RWPE1 (cell line): Measurements from ENCODE around the gene UBE2G1.
A peak's percentile ranks its signal among the peaks of the same experiment; 100 is the strongest.

Experiments used
- CTCF ChIA-PET: fragments of 350-600 bp; sonication (Branson Sonifier 250); formaldehyde crosslinking; extraction: SDS; loops from one replicate; lab custom pipeline; 2021; lab: Yijun Ruan, JAX
- POLR2A ChIA-PET: fragments of 400-600 bp; formaldehyde crosslinking; extraction: SDS; loops from one replicate; lab custom pipeline; 2020; ENCODE audit warnings: antibody characterized with exemption; ENCODE audit not compliant: low non-redundant PET; lab: Yijun Ruan, JAX
- DNase-seq: peaks from one replicate; pipeline ENCODE4 v3.0.0; 2012; ENCODE audit warnings: low spot score
- H3K27ac ChIP-seq: fragments of 450-650 bp; 2 replicates; pipeline ENCODE4 v1.5.1; 2017
- CTCF ChIP-seq: fragments of 450-650 bp; conservative IDR thresholded peaks from 2 replicates; pipeline ENCODE4 v1.5.1; 2017; ENCODE audit warnings: low read depth, mild to moderate bottlenecking

Gene UBE2G1

GRCh38 chr17:4341616-4341977, 24.9 kb downstream of the UBE2G1 start:
- no peak overlapping the region for H3K27ac ChIP-seq
- POLR2A ChIA-PET, result no interaction called here
- CTCF ChIA-PET, result no interaction called here
- no peak for DNase-seq
- no peak for TF ChIP-seq CTCF

- H3K27ac ChIP-seq, result no peak overlapping the region
- no peak for TF ChIP-seq CTCF
- ChIA-PET CTCF (no interaction called here), POLR2A (interaction anchor here (0.7 kb wide), 1 partner anchor 53 kb away, joined by 3 read pairs; no protein-coding TSS in a partner anchor)
- no peak for DNase-seq
Measured at GRCh38 chr17:4340914-4341615, 25.4 kb downstream of the UBE2G1 start.

GRCh38 chr17:4334776-4335584, 31.5 kb downstream of the UBE2G1 start:
- no peak for DNase-seq
- H3K27ac ChIP-seq, result no peak overlapping the region
- no peak for TF ChIP-seq CTCF
- CTCF ChIA-PET, result no interaction called here
- POLR2A ChIA-PET, result no interaction called here

GRCh38 chr17:4334332-4334731, 32.1 kb downstream of the UBE2G1 start:
- CTCF ChIA-PET, result interaction anchor here (0.6 kb wide), 1 partner anchor 22 kb away, joined by 6 read pairs; no protein-coding TSS in a partner anchor

GRCh38 chr17:4333041-4333440, 33.4 kb downstream of the UBE2G1 start:
- CTCF ChIA-PET, result interaction anchor here (1.1 kb wide), 1 partner anchor 28 kb away, joined by 3 read pairs; no protein-coding TSS in a partner anchor

More at GRCh38 chr17:4334332-4334731, 32.1 kb downstream of the UBE2G1 start:
- no peak overlapping the region for H3K27ac ChIP-seq
- TF ChIP-seq CTCF, result no peak
- no peak for DNase-seq
- POLR2A ChIA-PET, result no interaction called here

More at GRCh38 chr17:4333041-4333440, 33.4 kb downstream of the UBE2G1 start:
- no peak for DNase-seq
- no peak for TF ChIP-seq CTCF
- POLR2A ChIA-PET, result no interaction called here
- 0 out of 2 replicates have a peak overlapping the region, but pooled peaks have one; percentile 18 for H3K27ac ChIP-seq
